Naive thymus-derived CD8-positive, alpha-beta T cell (primary cell): ENCODE data around the gene MYLK. TPM values are rescaled to one million over a fixed set of nuclear protein-coding genes. Genes with fewer than 3 reads are reported as not detected.

Source experiments
- ATAC-seq, 2 donors: fragments of 150-1000 bp; cut with Tn5 transposase in 1 of 2; sonication (Bioruptor Pico), chemical (Tn5 transposase) in 1 of 2; 1 replicate in 1 of 2; 2 replicates in 1 of 2; pipeline ENCODE4 v1.10.0; 2021; ENCODE audit warnings: mild to moderate bottlenecking in 2 of 2, moderate library complexity in 2 of 2
- POLR2A ChIA-PET: fragments of 350-600 bp; sonication (Branson Sonifier 250); formaldehyde crosslinking; loops from one replicate; lab custom pipeline; 2021; ENCODE audit warnings: antibody characterized with exemption; lab: Charles Lee
- DNase-seq, 10 donors: peaks; one replicate each; pipeline versions ENCODE4 v3.0.0 to v3.0.0-alpha.2; 2020 to 2022
- H3K27ac Mint-ChIP-seq, 10 donors: one replicate each; pipeline ENCODE4 v1.8.0; 2020 to 2022; ENCODE audit warnings: mild to moderate bottlenecking in 10 of 10, mixed read lengths in 10 of 10, moderate library complexity in 4 of 10, inconsistent platforms in 1 of 10
- H3K27me3 Mint-ChIP-seq, 5 donors: one replicate each; pipeline ENCODE4 v1.8.0; 2021 to 2022; ENCODE audit warnings: mixed read lengths in 5 of 5
- H3K36me3 Mint-ChIP-seq, 3 donors: one replicate each; pipeline ENCODE4 v1.8.0; 2020 to 2022; ENCODE audit warnings: mixed read lengths in 3 of 3, mild to moderate bottlenecking in 2 of 3, inconsistent platforms in 1 of 3
- H3K4me1 Mint-ChIP-seq, 4 donors: one replicate each; pipeline ENCODE4 v1.8.0; 2021 to 2022; ENCODE audit warnings: mixed read lengths in 4 of 4
- H3K4me3 Mint-ChIP-seq, 10 donors: one replicate each; pipeline ENCODE4 v1.8.0; 2020 to 2022; ENCODE audit warnings: mild to moderate bottlenecking in 10 of 10, mixed read lengths in 10 of 10, moderate library complexity in 6 of 10, inconsistent platforms in 1 of 10
- H3K9me3 Mint-ChIP-seq, 9 donors: one replicate each; pipeline ENCODE4 v1.8.0; 2020 to 2022; ENCODE audit warnings: mixed read lengths in 9 of 9, mild to moderate bottlenecking in 3 of 9, inconsistent platforms in 1 of 9, moderate library complexity in 1 of 9
- polyA plus RNA-seq, 3 donors: library from polyadenylated mRNA; unstranded; fragments of 300-500 nt; fragmentation: Illumina TruSeq; gene quantifications; one replicate each; pipeline ENCODE4 v1.2.3, GENCODE V29; 2021
- total RNA-seq, 8 experiments: library from RNA in 2 of 8; stranded (reverse) in 2 of 8; gene quantifications; one replicate each; pipeline ENCODE4 v1.2.3 and lab custom pipeline; 2021 to 2026

The MYLK gene
- total and polyA plus RNA-seq, 5 experiments from 2014 or later, result 0.02 to 0.16 (median 0.10) TPM; not detected in 2

- no peak overlapping the region for H3K4me3 Mint-ChIP-seq
- no peak for ATAC-seq
- peaks cover 0 to 2% (median 0%) of the 10 kb centered on the region in 4 donors for H3K4me1 Mint-ChIP-seq
- peaks cover 0 to 6% (median 0%) of the 10 kb centered on the region in 5 donors for H3K27me3 Mint-ChIP-seq
- no peaks in the 10 kb centered on the region for H3K9me3 Mint-ChIP-seq
- H3K27ac Mint-ChIP-seq, result peak overlapping the region in 1 of 10 donors; percentile 13
- no peaks in the 10 kb centered on the region for H3K36me3 Mint-ChIP-seq
- DNase-seq, result no peak
- POLR2A ChIA-PET, result interaction anchor here (0.6 kb wide), 1 partner anchor 17 kb away, joined by 3 read pairs; no protein-coding TSS in a partner anchor
These were observed 110.3 kb downstream of the MYLK start for GRCh38 chr3:123773681-123774431.

- Mint-ChIP-seq H3K27ac (no peak overlapping the region), H3K9me3 (no peaks in the 10 kb centered on the region), H3K4me1 (no peaks in the 10 kb centered on the region), H3K36me3 (no peaks in the 10 kb centered on the region), H3K4me3 (no peak overlapping the region), H3K27me3 (peaks cover 0 to 6% (median 0%) of the 10 kb centered on the region in 5 donors)
- POLR2A ChIA-PET, result no interaction called here
- DNase-seq, result no peak
- ATAC-seq, result no peak
These were observed 114.8 kb downstream of the MYLK start for GRCh38 chr3:123769356-123769743.

GRCh38 chr3:123768480-123769355 is 115.4 kb downstream of the MYLK start:
- Mint-ChIP-seq H3K27ac (no peak overlapping the region), H3K4me1 (no peaks in the 10 kb centered on the region), H3K4me3 (no peak overlapping the region), H3K9me3 (no peaks in the 10 kb centered on the region), H3K27me3 (peaks cover 0 to 6% (median 3%) of the 10 kb centered on the region in 5 donors), H3K36me3 (no peaks in the 10 kb centered on the region)
- POLR2A ChIA-PET, result no interaction called here
- DNase-seq (no peak), ATAC-seq (no peak)

- Mint-ChIP-seq H3K9me3 (no peaks in the 10 kb centered on the region), H3K4me1 (no peaks in the 10 kb centered on the region), H3K4me3 (no peak overlapping the region), H3K27me3 (peaks cover 0 to 6% (median 3%) of the 10 kb centered on the region in 5 donors), H3K36me3 (no peaks in the 10 kb centered on the region), H3K27ac (peak overlapping the region in 1 of 10 donors; percentile 20)
- ATAC-seq, result no peak
- POLR2A ChIA-PET, result no interaction called here
- DNase-seq, result no peak
These were observed 116.4 kb downstream of the MYLK start for GRCh38 chr3:123767564-123768292.

GRCh38 chr3:123767009-123767372 is 117.1 kb downstream of the MYLK start:
- Mint-ChIP-seq H3K4me1 (no peaks in the 10 kb centered on the region), H3K9me3 (no peaks in the 10 kb centered on the region), H3K4me3 (no peak overlapping the region), H3K27me3 (peaks cover 0 to 9% (median 3%) of the 10 kb centered on the region in 5 donors), H3K27ac (no peak overlapping the region), H3K36me3 (no peaks in the 10 kb centered on the region)
- no peak for DNase-seq
- ATAC-seq, result no peak
- POLR2A ChIA-PET, result no interaction called here

GRCh38 chr3:123766193-123767008 is 117.7 kb downstream of the MYLK start:
- DNase-seq, result no peak
- no peaks in the 10 kb centered on the region for H3K36me3 Mint-ChIP-seq
- no peaks in the 10 kb centered on the region for H3K4me1 Mint-ChIP-seq
- POLR2A ChIA-PET, result no interaction called here
- H3K9me3 Mint-ChIP-seq, result no peaks in the 10 kb centered on the region
- H3K27ac Mint-ChIP-seq, result no peak overlapping the region
- no peak overlapping the region for H3K4me3 Mint-ChIP-seq
- no peak for ATAC-seq
- H3K27me3 Mint-ChIP-seq, result peaks cover 0 to 10% (median 3%) of the 10 kb centered on the region in 5 donors

- POLR2A ChIA-PET, result no interaction called here
- no peaks in the 10 kb centered on the region for H3K9me3 Mint-ChIP-seq
These were observed 118.5 kb downstream of the MYLK start for GRCh38 chr3:123765475-123766128.

GRCh38 chr3:123764647-123765046 is 119.5 kb downstream of the MYLK start:
- Mint-ChIP-seq H3K9me3 (no peaks in the 10 kb centered on the region), H3K4me1 (no peaks in the 10 kb centered on the region), H3K27me3 (peaks cover 0 to 10% (median 3%) of the 10 kb centered on the region in 5 donors), H3K36me3 (no peaks in the 10 kb centered on the region), H3K4me3 (no peak overlapping the region), H3K27ac (no peak overlapping the region)
- DNase-seq, result no peak
- POLR2A ChIA-PET, result no interaction called here
- no peak for ATAC-seq

More at GRCh38 chr3:123765475-123766128, 118.5 kb downstream of the MYLK start:
- DNase-seq (no peak), ATAC-seq (no peak)
- no peaks in the 10 kb centered on the region for H3K4me1 Mint-ChIP-seq
- H3K36me3 Mint-ChIP-seq, result no peaks in the 10 kb centered on the region
- no peak overlapping the region for H3K27ac Mint-ChIP-seq
- H3K27me3 Mint-ChIP-seq, result peaks cover 0 to 10% (median 3%) of the 10 kb centered on the region in 5 donors
- no peak overlapping the region for H3K4me3 Mint-ChIP-seq

GRCh38 chr3:123762805-123763204 is 121.3 kb downstream of the MYLK start:
- ATAC-seq, result no peak
- no peaks in the 10 kb centered on the region for H3K36me3 Mint-ChIP-seq
- H3K4me1 Mint-ChIP-seq, result peaks cover 0 to 6% (median 0%) of the 10 kb centered on the region in 4 donors
- H3K4me3 Mint-ChIP-seq, result no peak overlapping the region
- no peak overlapping the region for H3K27ac Mint-ChIP-seq
- DNase-seq, result no peak
- no peaks in the 10 kb centered on the region for H3K9me3 Mint-ChIP-seq
- POLR2A ChIA-PET, result no interaction called here
- H3K27me3 Mint-ChIP-seq, result peaks cover 0 to 10% (median 3%) of the 10 kb centered on the region in 5 donors

- Mint-ChIP-seq H3K27me3 (peaks cover 0 to 10% (median 3%) of the 10 kb centered on the region in 5 donors), H3K4me1 (peaks cover 2 to 19% (median 5%) of the 10 kb centered on the region in 4 donors), H3K9me3 (no peaks in the 10 kb centered on the region), H3K4me3 (no peak overlapping the region), H3K36me3 (no peaks in the 10 kb centered on the region), H3K27ac (no peak overlapping the region)
- ATAC-seq (no peak), DNase-seq (no peak)
- POLR2A ChIA-PET, result no interaction called here
These were observed 123.3 kb downstream of the MYLK start for GRCh38 chr3:123760817-123761216.

GRCh38 chr3:123759871-123760270 is 124.3 kb downstream of the MYLK start:
- Mint-ChIP-seq H3K4me3 (no peak overlapping the region), H3K27ac (no peak overlapping the region), H3K9me3 (no peaks in the 10 kb centered on the region), H3K27me3 (peaks cover 0 to 7% (median 3%) of the 10 kb centered on the region in 5 donors), H3K4me1 (peaks cover 2 to 19% (median 5%) of the 10 kb centered on the region in 4 donors), H3K36me3 (no peaks in the 10 kb centered on the region)
- ATAC-seq (no peak), DNase-seq (no peak)
- POLR2A ChIA-PET, result no interaction called here
